NB4 (cell line): ENCODE results near the gene KATNB1.

Source experiments
- DNase-seq: peaks from one replicate; pipeline ENCODE4 v3.0.0; 2010; ENCODE audit warnings: low read depth
- H3K4me3 ChIP-seq: one replicate; pipeline ENCODE4 v1.5.1; 2011; ENCODE audit warnings: mild to moderate bottlenecking, low read depth, low read length, moderate library complexity
- CTCF ChIP-seq: IDR thresholded peaks from one replicate; pipeline ENCODE4 v1.5.1; 2012; ENCODE audit warnings: low read depth, low read length
- MAX ChIP-seq: IDR thresholded peaks from 2 replicates; pipeline ENCODE4 v1.6.1; 2011; ENCODE audit warnings: low read depth, low read length
- MYC ChIP-seq: IDR thresholded peaks from 2 replicates; pipeline ENCODE4 v1.6.1; 2011; ENCODE audit warnings: low read depth, low read length
- POLR2A ChIP-seq: IDR thresholded peaks from 2 replicates; pipeline ENCODE4 v1.6.1; 2011; ENCODE audit warnings: mild to moderate bottlenecking; ENCODE audit not compliant: insufficient read length; ENCODE audit errors: extremely low read depth

The KATNB1 gene

DNA sequence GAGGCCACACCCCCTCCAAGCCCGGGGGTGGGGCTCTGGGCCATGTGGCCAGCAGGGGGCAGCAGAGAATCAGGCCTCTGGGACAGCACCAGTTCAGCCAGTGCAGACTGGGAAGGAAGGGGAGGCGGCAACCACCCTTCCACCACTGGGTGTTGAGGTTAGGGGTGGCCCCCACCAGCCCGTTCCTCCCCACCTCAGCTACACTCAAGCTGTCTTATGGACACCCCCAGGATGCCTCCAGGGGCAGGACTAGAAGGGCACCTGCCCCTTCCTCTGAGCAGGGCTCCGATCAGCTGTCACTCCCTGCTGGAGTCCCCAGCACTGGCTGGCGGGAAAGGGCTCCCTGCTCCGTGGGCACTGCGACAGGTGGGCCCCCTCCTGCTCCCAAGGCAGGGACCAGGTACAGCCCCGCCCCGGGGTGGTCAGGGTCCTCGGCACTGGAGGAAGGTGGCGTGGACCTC, 21.8 kb downstream of the KATNB1 start:
- H3K4me3 ChIP-seq, result no peak overlapping the region
- DNase-seq, result peak; percentile 84
- peak; percentile 82 for TF ChIP-seq MAX
- TF ChIP-seq CTCF, result peak; percentile 91
- peak; percentile 62 for TF ChIP-seq MYC
- TF ChIP-seq POLR2A, result no peak

DNA sequence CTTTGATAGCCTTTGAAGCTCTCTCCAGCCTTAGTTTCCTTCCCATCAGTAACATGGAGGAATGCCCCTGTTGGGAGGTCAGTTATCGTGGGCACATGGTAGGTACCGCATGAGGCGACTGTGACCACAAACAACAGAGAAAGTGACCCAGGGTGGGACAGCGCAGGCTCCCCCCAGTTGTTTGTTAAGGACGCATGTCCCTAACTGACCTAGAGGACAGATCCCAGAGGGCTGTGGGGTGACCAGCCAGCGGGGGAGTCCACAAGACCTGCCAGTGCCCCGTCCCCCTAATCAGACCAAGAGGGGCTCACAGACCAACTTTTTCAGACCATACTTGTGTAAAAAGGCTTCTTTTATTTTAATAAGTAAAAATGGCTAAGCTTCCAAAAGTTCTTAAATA, 22.3 kb downstream of the KATNB1 start:
- no peak overlapping the region for H3K4me3 ChIP-seq
- no peak for DNase-seq

DNA sequence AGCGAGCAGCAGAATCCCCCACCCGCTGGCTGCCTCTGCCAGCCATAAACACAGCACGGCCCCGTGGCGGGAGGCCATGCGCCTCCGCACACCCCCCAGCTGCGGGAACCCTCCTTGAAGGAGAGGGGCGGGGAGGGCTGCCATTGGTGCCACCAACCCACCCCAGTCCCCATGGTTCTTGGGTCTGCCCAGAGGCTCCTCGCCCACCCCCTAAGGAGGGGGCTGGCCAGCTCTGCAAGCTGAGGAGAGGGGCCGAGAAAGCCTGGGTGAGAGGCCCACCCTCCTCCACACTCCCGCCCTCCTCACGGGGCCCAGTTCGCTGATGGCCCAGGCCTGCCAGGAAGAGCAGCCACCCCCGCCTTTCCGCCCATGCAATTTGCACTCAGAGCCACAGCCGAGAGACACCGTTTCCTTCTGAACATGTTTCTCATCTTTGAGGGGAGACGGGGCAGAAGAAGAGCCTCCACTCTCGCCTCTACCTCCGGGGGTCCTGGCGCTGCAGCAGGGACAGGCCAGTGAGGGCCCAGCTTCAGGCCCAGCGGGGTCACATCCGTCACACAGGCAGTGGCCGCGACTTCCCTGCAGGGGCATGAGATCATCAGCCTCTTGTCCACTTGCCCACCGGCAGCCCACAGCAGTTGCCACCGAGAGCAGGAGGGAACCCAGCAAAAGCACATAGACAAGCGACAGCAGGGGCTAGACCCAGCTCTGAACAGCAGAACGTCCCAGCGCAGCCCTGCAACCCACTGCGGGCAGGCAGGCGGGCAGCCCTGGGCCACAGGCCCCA, 23.0 kb downstream of the KATNB1 start:
- TF ChIP-seq MAX, result no peak
- no peak for TF ChIP-seq POLR2A
- TF ChIP-seq MYC, result no peak
- no peak for DNase-seq
- H3K4me3 ChIP-seq, result no peak overlapping the region

More for the DNA sequence above, 22.3 kb downstream of the KATNB1 start:
- TF ChIP-seq MYC (no peak), POLR2A (no peak), MAX (no peak), CTCF (no peak)

GRCh38 chr16:57759131-57759530, 23.6 kb downstream of the KATNB1 start:
- TF ChIP-seq CTCF (no peak), MYC (no peak), POLR2A (no peak), MAX (no peak)
- DNase-seq, result no peak

GRCh38 chr16:57759541-57760356, 24.2 kb downstream of the KATNB1 start:
- no peak overlapping the region for H3K4me3 ChIP-seq
- DNase-seq, result no peak
- no peak for TF ChIP-seq CTCF
- TF ChIP-seq MAX, result no peak

More at GRCh38 chr16:57759131-57759530, 23.6 kb downstream of the KATNB1 start:
- H3K4me3 ChIP-seq, result no peak overlapping the region
